Liver (tissue), 9 donors: ENCODE results near the gene TANGO2. TPM values are rescaled to one million over a fixed set of nuclear protein-coding genes. Genes with fewer than 3 reads are reported as not detected.

Source experiments
- DNase-seq: peaks from one replicate; pipeline ENCODE4 v3.0.0-alpha.2; 2017; ENCODE audit warnings: low spot score
- H3K27ac ChIP-seq, 2 donors: one replicate each; pipeline ENCODE4 v1.7.0; 2013; ENCODE audit warnings: inconsistent platforms in 2 of 2, low read length in 2 of 2, control low read depth in 1 of 2, low read depth in 1 of 2, mild to moderate bottlenecking in 1 of 2
- H3K27me3 ChIP-seq, 4 donors: one replicate each; pipeline versions ENCODE4 v1.6.1 to v1.7.0; 2013; ENCODE audit warnings: low read length in 3 of 4, inconsistent platforms in 1 of 4, mild to moderate bottlenecking in 1 of 4, moderate library complexity in 1 of 4; ENCODE audit not compliant: control insufficient read depth in 4 of 4, insufficient read depth in 4 of 4
- H3K36me3 ChIP-seq, 4 donors: one replicate each; pipeline versions ENCODE4 v1.6.1 to v1.7.0; 2013; ENCODE audit warnings: low read length in 3 of 4, mild to moderate bottlenecking in 3 of 4, low read depth in 1 of 4, moderate library complexity in 1 of 4; ENCODE audit not compliant: control insufficient read depth in 4 of 4, insufficient read depth in 3 of 4
- H3K4me1 ChIP-seq, 4 donors: one replicate each; pipeline versions ENCODE4 v1.6.1 to v1.7.0; 2013; ENCODE audit warnings: low read length in 3 of 4, mild to moderate bottlenecking in 3 of 4, moderate library complexity in 1 of 4; ENCODE audit not compliant: control insufficient read depth in 4 of 4, insufficient read depth in 4 of 4
- H3K4me3 ChIP-seq, 3 donors: one replicate each; pipeline versions ENCODE4 v1.6.1 to v1.7.0; 2013; ENCODE audit warnings: low read length in 3 of 3, control low read depth in 1 of 3, low read depth in 1 of 3, mild to moderate bottlenecking in 1 of 3
- H3K9ac ChIP-seq, 2 donors: one replicate each; pipeline ENCODE4 v1.7.0; 2013; ENCODE audit warnings: low read length in 2 of 2, mild to moderate bottlenecking in 2 of 2, moderate library complexity in 2 of 2, control low read depth in 1 of 2, low read depth in 1 of 2
- H3K9me3 ChIP-seq, 4 donors: one replicate each; pipeline versions ENCODE4 v1.6.1 to v1.7.0; 2013; ENCODE audit warnings: low read length in 3 of 4; ENCODE audit not compliant: control insufficient read depth in 4 of 4
- CTCF ChIP-seq: fragments of 150-350 bp; IDR thresholded peaks from 2 replicates; pipeline ENCODE4 v1.5.1; 2017; ENCODE audit warnings: improper control_type of control experiment, low read depth, low read length; ENCODE audit not compliant: missing input control
- EGR1 ChIP-seq, 2 donors: IDR thresholded peaks; 2 replicates each; pipeline ENCODE4 v1.6.1; 2016 to 2018; ENCODE audit warnings: antibody characterized with exemption in 2 of 2, low read depth in 2 of 2
- FOXA1 ChIP-seq: IDR thresholded peaks from 2 replicates; pipeline ENCODE4 v1.6.1; 2016; ENCODE audit warnings: antibody characterized with exemption
- GABPA ChIP-seq, 2 donors: IDR thresholded peaks in 1 of 2; conservative IDR thresholded peaks in 1 of 2; 2 replicates each; pipeline ENCODE4 v1.6.1; 2016; ENCODE audit warnings: antibody characterized with exemption in 2 of 2, mild to moderate bottlenecking in 1 of 2, moderate library complexity in 1 of 2
- HNF4A ChIP-seq, 2 donors: conservative IDR thresholded peaks; 2 replicates each; pipeline ENCODE4 v1.6.1; 2016; ENCODE audit warnings: antibody characterized with exemption in 2 of 2, mild to moderate bottlenecking in 2 of 2
- HNF4G ChIP-seq: IDR thresholded peaks from 2 replicates; pipeline ENCODE4 v1.6.1; 2016; ENCODE audit warnings: antibody characterized with exemption
- JUND ChIP-seq, 2 donors: IDR thresholded peaks; 2 replicates each; pipeline ENCODE4 v1.6.1; 2016; ENCODE audit warnings: antibody characterized with exemption in 2 of 2
- RAD21 ChIP-seq, 2 donors: IDR thresholded peaks; 2 replicates each; pipeline ENCODE4 v1.6.1; 2016; ENCODE audit warnings: antibody characterized with exemption in 2 of 2, mild to moderate bottlenecking in 2 of 2
- REST ChIP-seq: IDR thresholded peaks from 2 replicates; pipeline ENCODE4 v1.6.1; 2016; ENCODE audit warnings: antibody characterized with exemption, mild to moderate bottlenecking
- RXRA ChIP-seq, 2 donors: IDR thresholded peaks; 2 replicates each; pipeline ENCODE4 v1.6.1; 2017 to 2018; ENCODE audit warnings: antibody characterized with exemption in 2 of 2, mild to moderate bottlenecking in 1 of 2
- TAF1 ChIP-seq: conservative IDR thresholded peaks from 2 replicates; pipeline ENCODE4 v1.6.1; 2016; ENCODE audit warnings: antibody characterized with exemption, mild to moderate bottlenecking
- YY1 ChIP-seq: IDR thresholded peaks from 2 replicates; pipeline ENCODE4 v1.6.1; 2016; ENCODE audit warnings: antibody characterized with exemption, mild to moderate bottlenecking
- WGBS: extraction: QIAGEN DNeasy Blood & Tissue Kit; methylation state at CpG from one replicate; pipeline ENCODE4 v1.1.7; 2013; 5-methylcytosine and 5-hydroxymethylcytosine counted together
- polyA plus RNA-seq, 2 donors: library from polyadenylated mRNA; stranded (reverse) in 1 of 2; unstranded in 1 of 2; fragments of 200-250 nt in 1 of 2; fragments of >200 nt in 1 of 2; fragmentation: Nextera tagmentation in 1 of 2; extraction: Ambion mirVana in 1 of 2; gene quantifications; one replicate each; pipeline versions ENCODE4 v1.2.1 to v1.2.3, GENCODE V29; 2013 to 2015
- total RNA-seq, 2 donors: library from RNA; depleted of rRNA; stranded (reverse); fragments of >200 nt; gene quantifications; one replicate each; pipeline ENCODE4 v1.2.3, GENCODE V29; 2014
- TF ChIP-seq, protein P1 (sequence below): IDR thresholded peaks from 2 replicates; pipeline ENCODE4 v1.6.1; 2016; ENCODE audit warnings: antibody characterized with exemption
- TF ChIP-seq, protein P2 (sequence below): IDR thresholded peaks from 2 replicates; pipeline ENCODE4 v1.6.1; 2016; ENCODE audit warnings: antibody characterized with exemption
- TF ChIP-seq, protein P3 (sequence below): IDR thresholded peaks from 2 replicates; pipeline ENCODE4 v1.6.1; 2016; ENCODE audit warnings: antibody characterized with exemption
- donor health status: healthy.
- donor health status: healthy.
- donor health status: healthy.
- donor health status: healthy.
- donor health status: healthy.

TANGO2 gene
- total and polyA plus RNA-seq, 4 donors = 10.8 to 153 (median 16.1) TPM

GRCh38 chr22:19992481-19992911 is 28.4 kb upstream of the TANGO2 start:
- Histone ChIP-seq H3K27ac (peak overlapping the region in 1 of 2 donors; percentile 33), H3K4me3 (no peak overlapping the region), H3K27me3 (no peaks in the 10 kb centered on the region), H3K4me1 (peaks cover 2 to 42% (median 23%) of the 10 kb centered on the region in 4 donors), H3K9me3 (no peaks in the 10 kb centered on the region), H3K36me3 (no peaks in the 10 kb centered on the region), H3K9ac (no peak overlapping the region)
- TF ChIP-seq JUND (IDR thresholded peaks at IDR 0.05) (no peak), EGR1 (IDR thresholded peaks at IDR 0.05; ENCODE audit: low read depth in 2 of 2) (no peak), GABPA (IDR thresholded peaks at IDR 0.05 in 1 of 2, conservative IDR thresholded peaks at IDR 0.05 in 1 of 2) (no peak), REST (no peak), TAF1 (no peak), HNF4A (conservative IDR thresholded peaks at IDR 0.05) (no peak), FOXA1 (no peak), YY1 (no peak), HNF4G (no peak), RXRA (IDR thresholded peaks at IDR 0.05) (no peak)
- TF ChIP-seq, protein P1, sequence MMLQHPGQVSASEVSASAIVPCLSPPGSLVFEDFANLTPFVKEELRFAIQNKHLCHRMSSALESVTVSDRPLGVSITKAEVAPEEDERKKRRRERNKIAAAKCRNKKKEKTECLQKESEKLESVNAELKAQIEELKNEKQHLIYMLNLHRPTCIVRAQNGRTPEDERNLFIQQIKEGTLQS = no peak
- TF ChIP-seq, protein P2, sequence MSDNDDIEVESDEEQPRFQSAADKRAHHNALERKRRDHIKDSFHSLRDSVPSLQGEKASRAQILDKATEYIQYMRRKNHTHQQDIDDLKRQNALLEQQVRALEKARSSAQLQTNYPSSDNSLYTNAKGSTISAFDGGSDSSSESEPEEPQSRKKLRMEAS = no peak
- TF ChIP-seq, protein P3, sequence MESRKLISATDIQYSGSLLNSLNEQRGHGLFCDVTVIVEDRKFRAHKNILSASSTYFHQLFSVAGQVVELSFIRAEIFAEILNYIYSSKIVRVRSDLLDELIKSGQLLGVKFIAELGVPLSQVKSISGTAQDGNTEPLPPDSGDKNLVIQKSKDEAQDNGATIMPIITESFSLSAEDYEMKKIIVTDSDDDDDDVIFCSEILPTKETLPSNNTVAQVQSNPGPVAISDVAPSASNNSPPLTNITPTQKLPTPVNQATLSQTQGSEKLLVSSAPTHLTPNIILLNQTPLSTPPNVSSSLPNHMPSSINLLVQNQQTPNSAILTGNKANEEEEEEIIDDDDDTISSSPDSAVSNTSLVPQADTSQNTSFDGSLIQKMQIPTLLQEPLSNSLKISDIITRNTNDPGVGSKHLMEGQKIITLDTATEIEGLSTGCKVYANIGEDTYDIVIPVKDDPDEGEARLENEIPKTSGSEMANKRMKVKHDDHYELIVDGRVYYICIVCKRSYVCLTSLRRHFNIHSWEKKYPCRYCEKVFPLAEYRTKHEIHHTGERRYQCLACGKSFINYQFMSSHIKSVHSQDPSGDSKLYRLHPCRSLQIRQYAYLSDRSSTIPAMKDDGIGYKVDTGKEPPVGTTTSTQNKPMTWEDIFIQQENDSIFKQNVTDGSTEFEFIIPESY = no peak
- 93% methylated on average over 7 of the region's 7 CpGs for WGBS
- no peak for DNase-seq

GRCh38 chr22:19992921-19993355 is 28.0 kb upstream of the TANGO2 start:
- Histone ChIP-seq H3K4me1 (peaks cover 2 to 40% (median 24%) of the 10 kb centered on the region in 4 donors), H3K9me3 (no peaks in the 10 kb centered on the region), H3K9ac (no peak overlapping the region), H3K27ac (peak overlapping the region in 1 of 2 donors; percentile 33), H3K4me3 (no peak overlapping the region), H3K36me3 (no peaks in the 10 kb centered on the region), H3K27me3 (no peaks in the 10 kb centered on the region)
- WGBS = 58% methylated on average over 6 of the region's 6 CpGs
- no peak for DNase-seq
- TF ChIP-seq RXRA (IDR thresholded peaks at IDR 0.05) (peak; percentile 5 to 67), RAD21 (IDR thresholded peaks at IDR 0.05) (peak in 1 of 2 donors; percentile 7), HNF4A (conservative IDR thresholded peaks at IDR 0.05) (peak in 1 of 2 donors; percentile 70), CTCF (no peak)
